ENCODE results near the gene CYRIA.

GRCh38 chr2:16640867-16641266 lies 24.8 kb downstream of the CYRIA start:
- TF ChIP-seq CTCF (optimal IDR thresholded peaks at IDR 0.05 in 1 of 3, IDR thresholded peaks at IDR 0.05 in 1 of 3, conservative IDR thresholded peaks at IDR 0.05 in 1 of 3; ENCODE audit: extremely low read depth in 1 of 3, insufficient read depth in 2 of 3, low read length in 3 of 3), result no peak
- TF ChIP-seq EZH2 (IDR thresholded peaks at IDR 0.05; ENCODE audit: low read length), result no peak
